Left kidney (tissue), 2 donors: ENCODE measurements around the gene TTC7B. TPM values are rescaled to one million over a fixed set of nuclear protein-coding genes. Genes with fewer than 3 reads are reported as not detected.

Experiments
- DNase-seq: peaks from one replicate; pipeline ENCODE4 v3.0.0-alpha.2; 2013
- polyA plus RNA-seq: library from polyadenylated mRNA; unstranded; fragments of 120-200 nt; gene quantifications from one replicate; pipeline ENCODE4 v1.2.1, GENCODE V29; 2013; ENCODE audit not compliant: insufficient read length

Gene TTC7B
- polyA plus RNA-seq, 1 donor: 46.4 TPM

GRCh38 chr14:90599748-90600507 lies 216.3 kb downstream of the TTC7B start:
- DNase-seq: no peak

GRCh38 chr14:90599339-90599738 lies 216.9 kb downstream of the TTC7B start:
- no peak for DNase-seq

GRCh38 chr14:90597961-90598360 lies 218.3 kb downstream of the TTC7B start:
- DNase-seq: no peak

- no peak for DNase-seq
Measured at GRCh38 chr14:90596733-90597132, 219.5 kb downstream of the TTC7B start.

- no peak for DNase-seq
Measured at GRCh38 chr14:90593254-90594040, 222.8 kb downstream of the TTC7B start.

GRCh38 chr14:90592655-90593054 lies 223.6 kb downstream of the TTC7B start:
- no peak for DNase-seq

GRCh38 chr14:90587918-90588317 lies 228.3 kb downstream of the TTC7B start:
- DNase-seq: no peak

- no peak for DNase-seq
Measured at GRCh38 chr14:90587252-90587910, 228.8 kb downstream of the TTC7B start.

GRCh38 chr14:90585106-90585505 lies 231.1 kb downstream of the TTC7B start:
- DNase-seq: no peak

GRCh38 chr14:90583916-90584605 lies 232.2 kb downstream of the TTC7B start:
- DNase-seq: no peak

- no peak for DNase-seq
Measured at GRCh38 chr14:90583427-90583826, 232.8 kb downstream of the TTC7B start.

- no peak for DNase-seq
Measured at GRCh38 chr14:90582166-90582565, 234.1 kb downstream of the TTC7B start.

GRCh38 chr14:90581745-90582144 lies 234.5 kb downstream of the TTC7B start:
- DNase-seq: no peak

GRCh38 chr14:90580377-90581335 lies 235.6 kb downstream of the TTC7B start:
- no peak for DNase-seq

GRCh38 chr14:90579816-90580215 lies 236.4 kb downstream of the TTC7B start:
- DNase-seq: no peak

GRCh38 chr14:90579088-90579487 lies 237.1 kb downstream of the TTC7B start:
- no peak for DNase-seq

- no peak for DNase-seq
Measured at GRCh38 chr14:90578283-90578985, 237.8 kb downstream of the TTC7B start.

GRCh38 chr14:90577661-90578282 lies 238.5 kb downstream of the TTC7B start:
- no peak for DNase-seq

- no peak for DNase-seq
Measured at GRCh38 chr14:90576981-90577660, 239.1 kb downstream of the TTC7B start.
